Progenitor cell of endocrine pancreas (in vitro differentiated cells): ENCODE data around the gene PCID2. TPM values are rescaled to one million over a fixed set of nuclear protein-coding genes. Genes with fewer than 3 reads are reported as not detected.

Experiments
- DNase-seq: peaks from one replicate; pipeline ENCODE4 v3.0.0; 2021; ENCODE audit warnings: low spot score; ENCODE audit not compliant: unreplicated experiment
- H3K27ac Mint-ChIP-seq: 2 replicates; pipeline ENCODE4 v1.8.0; 2021; ENCODE audit warnings: mild to moderate bottlenecking, moderate library complexity, mixed read lengths
- H3K27me3 Mint-ChIP-seq: 2 replicates; pipeline ENCODE4 v1.8.0; 2021; ENCODE audit warnings: mixed read lengths
- H3K36me3 Mint-ChIP-seq: 2 replicates; pipeline ENCODE4 v1.8.0; 2022; ENCODE audit warnings: mixed read lengths; ENCODE audit not compliant: insufficient read depth
- H3K4me1 Mint-ChIP-seq: 2 replicates; pipeline ENCODE4 v1.8.0; 2021; ENCODE audit warnings: low read depth, mixed read lengths
- H3K4me3 Mint-ChIP-seq: 2 replicates; pipeline ENCODE4 v1.8.0; 2021; ENCODE audit warnings: low read depth, mild to moderate bottlenecking, moderate library complexity, mixed read lengths
- H3K9me3 Mint-ChIP-seq: 2 replicates; pipeline ENCODE4 v1.8.0; 2021; ENCODE audit warnings: low read depth, mixed read lengths
- total RNA-seq: library from RNA; stranded (reverse); gene quantifications from 2 replicates; pipeline ENCODE4 v1.2.1, GENCODE V29; 2021
- TF ChIP-seq, protein P1 (sequence below): fragments of 200-600 bp; sonication (generic); IDR thresholded peaks from one replicate; pipeline ENCODE4 v1.5.0; 2021; ENCODE audit warnings: antibody characterized with exemption, mild to moderate bottlenecking; ENCODE audit not compliant: unreplicated experiment

The PCID2 gene
- total RNA-seq, 1 donor from 2014 or later, result 58.7 TPM

DNA sequence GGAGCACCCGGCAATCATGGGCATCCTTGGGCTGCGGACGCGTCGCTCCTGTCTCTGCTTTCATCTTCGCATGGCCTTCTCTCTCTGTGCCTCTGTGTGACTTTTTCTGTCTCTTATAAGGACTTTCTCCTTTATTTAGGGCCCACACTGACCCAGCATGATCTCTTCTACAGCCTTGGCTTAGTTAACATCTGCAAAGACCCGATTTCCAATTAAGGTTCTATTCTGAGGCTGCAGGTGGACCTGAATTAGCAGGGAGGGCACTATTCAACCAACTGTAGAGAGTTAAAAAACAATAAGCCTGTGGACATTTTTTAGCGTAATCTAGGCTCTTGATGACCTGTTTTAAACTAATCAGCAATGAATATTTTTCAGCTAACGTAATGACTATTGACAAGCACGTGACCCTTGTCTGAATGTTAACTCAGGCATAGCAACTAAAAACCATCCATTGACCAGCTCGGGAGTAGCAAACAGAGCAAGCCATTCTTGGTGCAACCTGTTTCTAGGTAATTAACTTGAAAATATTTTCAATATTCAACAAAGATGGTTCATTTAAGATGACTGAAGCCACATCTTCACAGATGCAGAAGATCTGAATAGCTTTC, 70.7 kb downstream of the PCID2 start:
- H3K4me1 Mint-ChIP-seq, result peaks cover 22% of the 10 kb centered on the region
- TF ChIP-seq, protein P1, sequence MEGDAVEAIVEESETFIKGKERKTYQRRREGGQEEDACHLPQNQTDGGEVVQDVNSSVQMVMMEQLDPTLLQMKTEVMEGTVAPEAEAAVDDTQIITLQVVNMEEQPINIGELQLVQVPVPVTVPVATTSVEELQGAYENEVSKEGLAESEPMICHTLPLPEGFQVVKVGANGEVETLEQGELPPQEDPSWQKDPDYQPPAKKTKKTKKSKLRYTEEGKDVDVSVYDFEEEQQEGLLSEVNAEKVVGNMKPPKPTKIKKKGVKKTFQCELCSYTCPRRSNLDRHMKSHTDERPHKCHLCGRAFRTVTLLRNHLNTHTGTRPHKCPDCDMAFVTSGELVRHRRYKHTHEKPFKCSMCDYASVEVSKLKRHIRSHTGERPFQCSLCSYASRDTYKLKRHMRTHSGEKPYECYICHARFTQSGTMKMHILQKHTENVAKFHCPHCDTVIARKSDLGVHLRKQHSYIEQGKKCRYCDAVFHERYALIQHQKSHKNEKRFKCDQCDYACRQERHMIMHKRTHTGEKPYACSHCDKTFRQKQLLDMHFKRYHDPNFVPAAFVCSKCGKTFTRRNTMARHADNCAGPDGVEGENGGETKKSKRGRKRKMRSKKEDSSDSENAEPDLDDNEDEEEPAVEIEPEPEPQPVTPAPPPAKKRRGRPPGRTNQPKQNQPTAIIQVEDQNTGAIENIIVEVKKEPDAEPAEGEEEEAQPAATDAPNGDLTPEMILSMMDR, result no peak
- no peaks in the 10 kb centered on the region for H3K9me3 Mint-ChIP-seq
- H3K4me3 Mint-ChIP-seq, result no peak overlapping the region
- peak overlapping the region; percentile 94 for H3K27ac Mint-ChIP-seq
- no peaks in the 10 kb centered on the region for H3K27me3 Mint-ChIP-seq
- no peak for DNase-seq
- H3K36me3 Mint-ChIP-seq, result no peaks in the 10 kb centered on the region

DNA sequence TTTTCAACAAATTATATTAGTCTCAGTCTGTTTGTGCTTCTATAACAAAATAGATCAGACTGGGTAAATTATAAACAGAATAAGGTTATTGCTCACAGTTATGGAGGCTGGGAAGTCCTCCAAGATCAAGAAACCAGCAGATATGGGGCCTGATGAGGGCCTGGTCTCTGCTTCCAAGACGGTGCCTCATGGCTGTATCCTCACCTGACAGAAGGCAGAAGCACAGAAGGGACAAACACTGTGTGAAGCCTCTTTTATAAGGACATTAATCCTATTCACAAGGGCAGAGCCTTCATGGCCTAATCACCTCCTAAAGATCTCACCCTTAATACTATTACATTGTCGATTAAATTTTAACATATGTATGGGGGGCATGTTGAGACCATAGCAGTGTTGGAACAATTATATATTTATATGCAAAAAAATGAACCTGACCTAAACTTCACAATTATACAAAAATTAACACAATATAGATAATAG, 73.1 kb downstream of the PCID2 start:
- Mint-ChIP-seq H3K4me3 (no peak overlapping the region), H3K9me3 (no peaks in the 10 kb centered on the region), H3K4me1 (peaks cover 22% of the 10 kb centered on the region), H3K27me3 (no peaks in the 10 kb centered on the region), H3K27ac (no peak overlapping the region), H3K36me3 (no peaks in the 10 kb centered on the region)
- TF ChIP-seq, protein P1, result no peak
- DNase-seq, result no peak

DNA sequence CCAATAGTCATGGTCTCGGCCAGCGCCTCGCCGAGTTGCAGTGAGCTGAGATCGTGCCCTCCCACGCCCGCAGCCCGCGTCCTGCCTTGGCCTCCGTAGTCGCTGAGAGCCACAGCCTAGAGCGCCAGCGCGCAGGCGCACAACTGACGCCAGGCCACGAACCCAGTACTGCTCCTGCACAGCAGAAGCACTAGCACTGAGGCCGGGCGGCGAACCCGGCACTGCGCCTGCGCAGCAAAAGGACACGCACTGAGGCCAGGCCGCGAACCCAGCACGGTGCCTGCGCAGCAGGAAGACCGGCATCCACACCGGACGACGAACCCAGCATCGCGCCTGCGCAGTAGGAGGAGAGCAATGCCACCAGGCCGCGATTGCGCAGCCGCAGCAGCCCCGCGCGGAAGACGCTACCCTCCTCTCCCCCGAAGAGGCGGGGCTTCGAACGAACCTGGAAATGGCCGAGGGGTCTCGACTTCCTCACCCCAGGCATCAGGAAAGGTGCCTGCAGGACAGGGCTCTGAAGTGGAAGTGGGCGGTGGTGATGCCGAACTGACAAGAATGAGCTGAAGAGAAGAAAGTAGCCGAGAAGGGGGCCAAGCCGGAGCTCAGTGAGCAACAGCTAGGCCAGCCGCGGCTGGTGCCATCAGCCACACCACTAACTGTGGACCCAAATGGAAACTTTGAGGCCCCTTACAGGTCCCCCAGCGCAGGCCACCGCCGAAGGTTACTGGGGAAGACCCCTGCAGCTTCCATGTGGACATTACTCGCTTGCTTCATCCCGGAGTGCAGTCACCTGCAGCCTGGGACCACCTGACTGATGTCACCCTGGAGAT, 78.3 kb downstream of the PCID2 start:
- peaks cover 5% of the 10 kb centered on the region for H3K36me3 Mint-ChIP-seq
- DNase-seq, result peak; percentile 7
- no peak overlapping the region for H3K27ac Mint-ChIP-seq
- H3K4me1 Mint-ChIP-seq, result peaks cover 2% of the 10 kb centered on the region
- H3K4me3 Mint-ChIP-seq, result no peak overlapping the region
- H3K27me3 Mint-ChIP-seq, result peaks cover 2% of the 10 kb centered on the region
- no peaks in the 10 kb centered on the region for H3K9me3 Mint-ChIP-seq
- TF ChIP-seq, protein P1, result no peak

DNA sequence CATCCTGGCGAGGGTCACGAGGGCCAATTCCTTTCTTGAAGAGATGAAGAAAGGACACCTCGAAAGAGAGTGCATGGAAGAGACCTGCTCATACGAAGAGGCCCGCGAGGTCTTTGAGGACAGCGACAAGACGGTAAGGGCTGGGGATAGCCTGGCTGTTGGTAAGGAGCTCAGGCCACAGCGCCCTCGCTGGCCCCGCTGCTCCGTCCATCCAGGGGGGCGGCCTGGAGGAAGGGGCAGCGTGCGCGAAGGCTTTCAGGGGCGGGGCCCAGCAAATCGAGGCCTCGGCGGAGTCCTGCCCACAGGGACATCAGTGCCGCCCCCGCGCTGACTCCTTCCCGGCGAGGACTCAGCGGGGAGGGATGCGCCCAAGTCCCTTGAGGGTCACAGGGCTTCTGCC, 79.0 kb downstream of the PCID2 start:
- Mint-ChIP-seq H3K27me3 (peaks cover 2% of the 10 kb centered on the region), H3K4me1 (peaks cover 2% of the 10 kb centered on the region), H3K9me3 (no peaks in the 10 kb centered on the region)

More for the DNA sequence above, 79.0 kb downstream of the PCID2 start:
- TF ChIP-seq, protein P1, result no peak
- no peak overlapping the region for H3K27ac Mint-ChIP-seq
- no peak overlapping the region for H3K4me3 Mint-ChIP-seq
- peaks cover 5% of the 10 kb centered on the region for H3K36me3 Mint-ChIP-seq
- DNase-seq, result no peak

Other genes with a start within 250 kb of the PCID2 start
- 82.6 and 90.0 TPM in 2 replicates for gene MCF2L, start 239.5 kb downstream of the PCID2 start, total RNA-seq
- 5.7 and 7.3 TPM in 2 replicates for gene F7, start 102.9 kb downstream of the PCID2 start, total RNA-seq
- gene F10, start 85.9 kb downstream of the PCID2 start, total RNA-seq, result 29.7 and 30.2 TPM in 2 replicates
- not detected in 2 replicates for gene PROZ, start 50.0 kb downstream of the PCID2 start, total RNA-seq
- 75.8 and 77.1 TPM in 2 replicates for gene CUL4A, start 944 bp upstream of the PCID2 start, total RNA-seq
- 107 and 111 TPM in 2 replicates for gene LAMP1, start 88.6 kb upstream of the PCID2 start, total RNA-seq
- 22.6 and 26.1 TPM in 2 replicates for gene GRTP1, start 155.5 kb upstream of the PCID2 start, total RNA-seq
- 5.2 and 6.8 TPM in 2 replicates for gene ADPRHL1, start 244.8 kb upstream of the PCID2 start, total RNA-seq